COLO668 (cell line): ENCODE measurements around the gene PIEZO1.

Experiments
- DNase-seq: peaks from one replicate; lab custom pipeline; 2025; ENCODE audit not compliant: unreplicated experiment; lab: John Stamatoyannopoulos, UW

PIEZO1 gene

DNA sequence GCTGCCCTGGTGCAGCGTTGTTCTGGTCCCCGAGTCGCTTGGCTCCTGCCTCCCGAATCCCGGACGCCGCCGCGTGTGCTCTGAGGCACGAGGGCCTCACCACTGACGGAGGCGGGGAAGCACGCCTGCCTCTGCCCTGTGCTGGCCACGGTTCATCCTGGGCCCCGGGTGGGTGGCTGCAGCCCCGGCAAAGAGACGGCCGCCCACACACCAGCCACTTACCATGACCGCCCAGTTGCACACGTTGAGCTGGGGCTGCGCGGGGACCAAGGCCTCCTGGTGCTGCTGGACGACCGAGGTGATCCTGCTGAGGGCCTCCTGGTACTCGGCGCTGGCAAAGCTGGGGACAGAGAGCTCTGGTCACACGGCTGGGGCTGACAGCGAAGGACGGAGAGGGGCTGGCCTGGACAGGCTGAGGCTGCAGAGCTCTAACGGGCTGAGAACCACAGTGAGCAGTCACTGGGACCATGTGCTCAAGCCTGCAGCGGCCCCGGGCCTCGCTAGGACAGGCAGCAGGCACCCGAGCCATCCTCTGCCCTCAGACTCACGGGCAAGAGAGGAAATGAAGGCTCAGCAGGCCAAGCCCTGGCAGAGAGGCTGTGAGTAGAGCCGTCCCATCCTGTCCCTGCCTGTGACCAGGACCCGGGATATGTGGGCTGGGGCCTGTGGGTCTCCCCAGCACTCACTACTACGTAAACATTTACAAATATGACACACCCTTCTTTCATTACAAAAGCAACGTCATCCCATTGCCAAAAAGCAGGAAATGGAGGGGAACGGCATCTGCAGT is 33.0 kb upstream of the PIEZO1 start:
- DNase-seq: no peak

DNA sequence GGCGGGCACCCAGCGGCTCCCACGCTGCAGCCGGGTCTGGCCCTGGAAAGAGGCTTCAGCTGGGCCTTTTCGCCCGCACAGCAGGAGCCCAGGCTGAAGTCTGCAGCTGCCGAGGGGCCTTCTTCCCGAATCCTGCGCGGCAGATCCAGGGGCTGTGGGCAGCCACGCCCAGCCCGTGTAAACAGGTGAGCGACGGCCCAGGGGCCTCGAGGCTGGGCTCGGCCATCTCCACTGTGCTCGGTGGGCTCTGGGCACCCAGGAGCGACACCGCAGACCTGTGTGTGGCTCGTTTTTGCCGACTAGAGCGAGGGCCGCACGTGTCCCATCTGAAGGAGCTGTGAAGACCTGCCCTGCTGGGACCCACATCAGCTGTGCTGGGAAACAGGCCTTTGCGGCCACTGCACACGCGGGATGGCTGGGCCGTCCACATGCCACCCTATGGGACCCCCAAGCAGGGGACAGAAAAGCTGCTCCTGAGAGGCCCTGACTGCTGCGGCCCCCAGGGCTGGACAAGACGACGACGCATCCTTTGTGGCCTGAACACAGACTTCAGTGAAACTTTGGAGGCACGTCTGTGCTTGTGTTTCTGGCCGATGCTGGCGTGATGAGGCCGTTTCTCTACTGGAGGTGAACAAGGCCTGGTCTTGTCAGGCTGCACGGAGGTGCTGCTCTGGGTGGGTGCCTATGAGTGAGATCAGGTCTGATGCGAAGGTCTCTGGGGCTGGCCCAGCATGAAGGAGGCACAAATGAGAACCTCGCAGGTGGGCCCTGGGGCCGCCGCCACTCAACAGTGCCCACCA is 31.9 kb upstream of the PIEZO1 start:
- DNase-seq: peak; percentile 58

DNA sequence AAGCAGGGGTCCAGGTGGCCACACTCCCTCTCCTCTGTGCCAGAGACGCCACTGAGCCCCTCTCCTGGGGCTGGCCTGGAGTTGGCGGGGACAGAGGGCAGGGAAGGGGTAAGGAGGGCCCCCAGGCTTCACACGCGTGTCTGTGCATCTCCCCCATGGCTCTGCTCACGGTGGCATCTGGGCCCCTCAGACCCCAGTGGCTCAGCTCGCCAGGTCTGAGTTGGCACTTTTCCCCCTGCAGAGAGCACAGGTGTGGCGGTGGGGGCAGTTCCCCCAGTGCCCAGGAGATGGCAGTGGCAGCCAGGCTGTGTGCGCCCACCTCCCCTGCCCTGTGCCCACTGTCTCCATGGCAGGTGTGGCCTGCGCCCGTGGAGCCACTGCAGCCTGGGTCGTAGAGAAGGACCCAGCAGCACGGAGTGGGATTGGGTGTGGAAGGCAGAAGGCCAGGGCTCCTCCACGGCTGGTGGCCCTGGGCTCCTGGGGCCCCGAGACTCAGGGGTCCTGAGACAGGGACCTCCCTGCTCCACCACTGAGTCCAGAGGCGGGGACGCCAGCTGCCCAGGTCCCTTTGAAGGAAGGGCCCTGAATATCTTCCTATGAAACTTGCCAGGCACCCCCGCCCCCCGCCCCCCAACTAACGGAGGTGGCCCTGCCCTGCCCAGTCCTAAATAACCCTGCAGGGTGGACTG is 31.0 kb upstream of the PIEZO1 start:
- peak; percentile 77 for DNase-seq

- no peak for DNase-seq
Measured at GRCh38 chr16:88815227-88815626, 30.2 kb upstream of the PIEZO1 start.

DNA sequence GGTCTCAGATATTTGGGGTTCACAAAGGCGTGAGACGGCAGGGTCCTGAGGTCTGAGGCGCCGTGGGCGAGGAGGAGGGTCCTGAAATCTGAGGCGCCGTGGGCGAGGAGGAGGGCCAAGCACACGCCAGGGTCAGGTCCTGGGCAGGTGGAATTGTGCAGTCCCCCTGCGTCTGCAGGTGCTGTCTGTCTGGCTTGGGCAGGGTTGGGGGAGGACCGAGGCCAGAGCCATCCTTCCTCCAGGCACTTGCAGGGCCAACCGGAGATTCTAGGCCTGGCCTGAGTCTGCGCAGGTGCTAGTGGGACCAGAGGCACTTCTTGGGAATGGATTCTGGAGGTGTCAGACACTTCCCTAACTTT is 29.1 kb upstream of the PIEZO1 start:
- no peak for DNase-seq

DNA sequence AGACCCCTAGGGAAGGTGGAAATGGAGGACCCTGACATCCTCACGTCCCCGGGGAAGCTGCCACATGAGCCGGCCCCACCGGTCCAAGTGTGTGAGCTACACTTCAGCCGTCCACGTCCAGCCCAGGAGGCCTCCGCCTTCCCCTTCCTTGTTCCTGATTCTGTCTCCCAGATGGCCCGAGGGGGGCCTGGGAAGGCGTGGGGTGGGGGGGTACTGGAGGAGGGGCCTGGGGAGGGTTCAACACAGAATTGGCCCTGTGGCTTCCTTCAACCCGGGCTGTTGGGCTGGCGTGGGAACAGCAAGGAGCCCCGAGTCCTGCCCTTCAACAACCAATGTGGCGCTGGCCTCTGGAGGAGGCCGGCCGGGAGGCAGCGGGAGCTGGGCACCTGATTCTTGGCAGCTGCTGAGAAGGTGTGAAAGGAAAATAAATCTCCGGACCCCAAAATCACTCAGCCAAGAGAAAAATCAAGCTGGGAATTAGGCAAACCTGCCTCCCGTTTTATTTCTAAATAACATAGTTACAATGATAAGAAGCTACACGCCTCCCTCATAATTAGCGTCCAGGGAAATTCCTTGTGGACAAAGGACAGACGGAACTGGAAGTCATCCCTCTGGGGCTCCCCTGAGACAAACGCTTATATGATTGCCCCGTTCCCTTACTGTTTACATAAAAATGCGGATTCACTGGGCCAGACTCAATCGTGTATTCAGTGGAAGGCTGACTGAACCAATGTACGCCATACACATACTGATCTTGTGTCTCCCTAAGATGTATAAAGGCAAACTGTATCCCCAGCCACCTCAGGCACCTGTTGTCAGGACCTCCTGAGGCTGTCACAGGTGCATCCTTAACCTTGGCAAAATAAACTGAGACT is 28.5 kb upstream of the PIEZO1 start:
- DNase-seq: no peak

DNA sequence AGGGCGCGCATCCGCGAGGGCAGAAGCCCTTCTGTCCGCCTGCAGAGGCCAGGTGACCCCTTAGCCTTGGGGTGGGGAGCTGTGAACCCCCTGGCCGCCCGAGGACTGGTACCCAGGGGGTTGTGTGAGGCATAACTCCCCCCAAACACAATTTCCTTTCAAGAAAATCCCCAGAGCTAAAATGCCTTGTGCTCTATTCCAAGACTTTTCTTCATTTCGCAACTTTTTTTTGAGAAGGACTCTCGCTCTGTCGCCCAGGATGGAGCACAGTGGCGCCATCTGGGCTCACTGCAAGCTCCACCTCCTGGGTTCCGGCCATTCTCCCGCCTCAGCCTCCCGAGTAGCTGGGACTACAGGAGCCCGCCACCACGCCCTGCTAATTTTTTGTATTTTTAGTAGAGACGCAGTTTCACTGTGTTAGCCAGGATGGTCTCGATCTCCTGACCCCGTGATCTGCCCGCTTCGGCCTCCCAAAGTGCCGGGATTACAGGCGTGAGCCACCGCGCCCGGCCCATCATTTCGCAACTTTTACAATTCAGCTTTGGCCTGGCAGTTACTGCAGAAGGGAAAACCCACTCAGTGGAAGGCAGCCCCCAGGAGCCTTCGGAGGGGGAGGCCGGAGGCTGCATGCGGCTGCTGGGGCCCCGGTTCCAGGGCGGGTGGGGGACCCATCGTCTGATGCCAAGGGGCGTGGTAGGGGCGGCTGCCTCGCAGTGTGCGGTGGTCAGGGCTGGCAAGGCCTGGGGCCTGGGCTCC is 27.7 kb upstream of the PIEZO1 start:
- no peak for DNase-seq

DNA sequence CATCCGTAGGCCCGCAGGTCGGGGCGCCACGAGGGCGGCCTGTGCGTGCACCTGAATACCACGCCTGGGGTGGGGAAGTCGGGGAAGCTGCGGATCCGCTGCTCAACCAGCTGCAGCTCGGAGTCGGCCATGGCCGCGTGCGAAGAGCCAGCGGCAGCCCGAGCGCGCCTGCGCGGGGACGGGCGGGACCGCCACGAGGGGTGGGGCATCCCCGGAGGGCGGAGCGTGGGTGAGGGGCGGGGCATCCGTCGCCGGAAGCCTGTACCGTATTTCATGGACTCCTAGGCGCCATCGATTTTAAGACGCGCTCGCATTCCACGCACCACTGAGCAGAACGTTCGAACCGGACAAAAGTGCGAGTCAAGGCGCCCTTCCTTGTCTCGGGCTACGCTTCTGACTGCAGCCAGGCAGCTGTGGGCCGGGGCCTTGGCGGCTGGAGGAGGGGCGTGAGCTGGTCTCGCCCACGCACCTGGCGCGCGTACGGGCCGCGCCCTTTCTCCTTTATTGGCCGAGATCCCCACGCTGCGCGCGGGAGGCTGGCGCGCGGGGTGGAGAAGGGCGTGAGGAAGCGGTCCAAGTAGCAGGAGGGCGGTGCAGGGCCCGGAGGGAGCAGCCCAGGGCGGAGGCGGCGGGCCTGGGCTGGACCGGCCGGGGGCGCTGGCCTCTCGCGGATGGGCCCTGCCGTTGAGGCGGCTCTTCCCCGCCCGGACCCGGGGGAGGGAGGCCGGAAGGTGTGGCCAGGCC is 26.9 kb upstream of the PIEZO1 start, which contains the start of gene APRT:
Gene APRT, minus strand, starts transcription at position 160 of the 744 bp plus-strand sequence. Its CDS starts 29 bp downstream, at position 131.
- DNase-seq: peak; percentile 92

GRCh38 chr16:88810912-88811768 is 26.1 kb upstream of the PIEZO1 start:
- peak; percentile 91 for DNase-seq

DNA sequence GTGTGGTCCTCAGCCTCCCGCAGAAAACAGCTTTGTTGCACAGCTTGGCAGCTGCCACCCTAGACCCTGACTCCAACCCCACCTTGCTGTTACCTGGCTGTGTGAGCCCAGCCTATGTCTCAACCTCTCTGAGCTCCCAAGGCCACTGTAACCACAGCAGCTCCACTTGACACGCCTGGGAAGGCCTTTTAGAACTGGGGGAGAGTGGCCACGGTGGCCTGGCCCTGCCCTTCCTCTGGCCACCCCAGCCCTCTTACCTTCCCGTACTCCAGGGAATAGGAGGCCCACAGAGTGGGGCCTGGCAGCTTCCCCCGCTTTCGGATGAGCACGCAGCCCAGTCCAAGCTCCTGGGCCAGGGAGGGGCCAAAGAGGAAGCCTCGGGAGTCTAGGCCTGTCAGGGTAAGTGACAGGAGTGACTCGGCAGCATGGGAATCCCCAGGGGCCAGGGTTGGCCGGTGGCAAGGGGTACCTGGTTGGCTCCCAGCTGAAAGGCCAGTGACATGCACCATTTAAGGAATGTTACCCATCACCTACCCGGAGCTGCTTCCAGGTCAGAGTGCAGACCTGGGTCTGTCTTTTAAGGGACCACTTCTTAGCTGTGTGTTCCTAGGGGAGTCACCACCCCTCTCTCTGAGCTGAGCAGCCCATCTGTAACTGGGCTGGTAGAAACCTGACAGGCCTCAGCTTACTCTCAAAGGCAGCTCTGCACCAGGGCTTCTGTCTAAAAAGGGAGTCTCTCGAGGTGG is 25.3 kb upstream of the PIEZO1 start:
- DNase-seq: peak; percentile 45

DNA sequence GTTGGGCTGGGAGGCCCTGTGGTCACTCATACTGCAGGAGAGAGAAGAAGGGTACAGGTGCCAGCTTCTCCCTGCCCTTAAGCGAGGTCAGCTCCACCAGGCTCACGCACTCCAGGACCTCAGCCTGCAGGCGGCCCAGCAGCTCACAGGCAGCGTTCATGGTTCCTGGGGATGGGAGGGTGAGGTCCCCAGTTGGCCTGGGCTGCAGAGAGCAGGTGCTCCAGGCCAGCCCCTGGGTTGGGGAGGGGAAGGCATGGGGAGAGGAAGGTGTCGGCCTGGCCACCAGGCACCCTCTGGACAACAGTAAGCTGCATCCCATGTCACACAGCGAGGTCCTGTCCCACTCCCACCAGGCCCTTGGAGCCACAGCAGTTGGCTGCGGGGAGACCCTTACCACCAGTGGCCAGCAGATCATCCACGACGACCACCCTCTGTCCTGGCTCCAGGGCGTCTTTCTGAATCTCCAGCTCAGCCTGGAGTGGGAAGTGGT is 24.7 kb upstream of the PIEZO1 start:
- no peak for DNase-seq

DNA sequence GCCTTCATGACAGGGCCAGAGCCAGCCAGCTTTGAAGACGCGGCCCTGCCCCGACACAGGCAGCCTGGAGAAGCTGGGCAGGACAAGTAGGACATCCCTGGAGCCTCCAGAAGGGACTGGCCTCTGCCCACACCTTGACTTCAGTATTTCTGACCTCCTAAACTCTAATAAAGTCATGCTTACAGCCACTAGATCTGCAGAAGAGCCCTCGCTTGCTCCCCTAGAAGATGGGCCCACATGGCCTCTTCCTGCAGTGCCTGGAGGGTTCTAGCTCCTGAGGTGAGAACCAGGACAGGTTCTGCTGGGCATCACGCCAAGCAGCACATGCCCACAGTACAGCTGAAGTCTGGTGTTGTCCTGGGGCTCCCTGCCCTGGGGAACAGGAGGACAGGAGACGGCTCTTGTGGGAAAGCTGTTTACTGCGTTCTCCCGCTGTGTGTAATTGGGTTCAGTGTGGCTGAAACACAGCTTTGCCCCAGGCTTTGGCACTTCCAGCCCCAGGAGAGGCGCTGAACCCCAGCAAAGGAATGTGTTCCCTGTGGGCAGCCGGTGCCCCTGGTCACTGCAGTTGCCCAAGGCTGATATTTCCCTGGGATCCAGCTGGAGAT is 24.2 kb upstream of the PIEZO1 start:
- DNase-seq: no peak

- no peak for DNase-seq
Measured at GRCh38 chr16:88807626-88808453, 22.8 kb upstream of the PIEZO1 start.

DNA sequence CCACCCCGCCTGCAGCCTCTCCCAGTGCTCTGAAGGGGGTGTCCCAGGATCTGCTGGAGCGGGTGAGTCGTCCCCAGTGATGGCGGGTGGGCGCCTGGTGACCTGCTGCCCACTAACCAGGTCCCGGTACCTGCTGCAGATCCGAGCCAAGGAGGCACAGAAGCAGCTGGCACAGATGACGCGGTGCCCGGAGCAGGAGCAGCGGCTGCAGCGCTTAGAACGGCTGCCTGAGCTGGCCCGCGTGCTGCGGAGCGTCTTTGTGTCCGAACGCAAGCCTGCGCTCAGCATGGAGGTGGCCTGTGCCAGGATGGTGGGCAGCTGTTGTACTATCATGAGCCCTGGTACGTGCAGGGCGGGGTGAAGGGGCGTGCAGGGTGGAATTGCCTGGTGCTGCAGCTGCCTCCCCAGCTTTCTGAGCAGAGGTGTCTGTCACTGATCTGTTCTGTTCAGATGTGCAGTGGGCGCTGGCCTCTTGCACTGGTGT is 22.2 kb upstream of the PIEZO1 start:
- DNase-seq: no peak

GRCh38 chr16:88806491-88807111 is 21.6 kb upstream of the PIEZO1 start:
- DNase-seq: no peak
